AG08395 (cell line): Measurements from ENCODE around the gene MYO7B.

Source experiments
- DNase-seq: peaks from one replicate; pipeline ENCODE4 v3.0.0; 2012; ENCODE audit warnings: mixed read lengths, low spot score

The MYO7B gene

GRCh38 chr2:127535422-127535901, at the start of gene MYO7B:
MYO7B (plus strand) TSS chr2:127535683; CDS start chr2:127559723, 24,040 bp downstream.
- DNase-seq, result no peak

DNA sequence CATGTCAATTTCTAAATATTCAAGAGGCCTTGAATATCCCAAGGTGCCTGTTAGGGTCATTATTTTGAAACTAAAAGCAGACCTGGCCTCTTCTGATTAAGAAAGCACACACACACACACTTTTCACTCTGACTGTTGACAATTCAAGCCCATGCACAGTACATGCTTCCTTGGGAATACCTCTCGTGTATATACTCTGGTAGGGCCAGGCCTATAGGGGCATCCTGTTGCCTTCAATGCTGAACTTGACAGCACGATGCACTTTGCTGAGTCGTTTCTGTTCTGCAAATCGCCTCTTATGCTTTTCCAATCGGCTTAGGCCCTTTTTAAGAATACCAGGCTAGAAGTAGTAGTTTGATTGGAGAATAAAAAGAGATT, 49.8 kb upstream of the MYO7B start:
- DNase-seq, result no peak

DNA sequence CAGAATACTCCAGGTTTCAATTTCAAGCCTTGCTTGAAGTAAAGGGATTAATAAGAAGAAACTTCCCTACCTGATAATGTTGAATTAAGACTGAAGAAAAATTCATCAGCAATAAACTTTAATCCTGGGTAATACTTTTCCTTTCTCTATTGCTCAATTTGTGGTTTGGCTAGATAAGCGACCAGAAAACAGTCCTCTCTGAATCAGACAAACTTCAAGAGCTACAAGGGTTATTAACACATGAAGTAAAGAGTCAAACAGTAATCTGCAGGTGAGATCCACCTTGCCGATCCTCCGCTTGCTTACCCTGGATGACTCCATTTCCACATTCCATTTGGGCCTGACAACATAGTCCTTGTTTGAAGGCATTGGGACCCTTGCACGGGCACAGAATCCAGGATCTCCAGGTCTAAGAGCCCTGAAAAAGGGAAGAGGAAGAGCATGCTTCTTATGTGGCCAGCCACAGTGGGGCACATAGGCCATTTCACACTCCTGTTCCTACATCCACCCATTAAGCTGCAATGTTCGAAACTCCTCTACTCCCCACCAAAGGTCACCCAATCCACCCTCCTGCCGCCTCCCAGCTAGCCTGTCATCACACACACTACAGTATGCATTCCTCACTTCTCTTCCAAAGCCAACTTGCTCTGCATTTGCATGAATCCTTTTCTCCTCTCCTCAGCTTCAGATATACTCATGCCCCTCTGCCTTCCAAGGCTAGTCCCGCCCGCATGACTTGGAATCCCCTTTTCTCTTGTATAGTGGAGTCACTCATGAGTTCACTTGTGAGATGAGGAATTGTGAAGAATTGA, 49.0 kb upstream of the MYO7B start:
- peak; percentile 12 for DNase-seq

DNA sequence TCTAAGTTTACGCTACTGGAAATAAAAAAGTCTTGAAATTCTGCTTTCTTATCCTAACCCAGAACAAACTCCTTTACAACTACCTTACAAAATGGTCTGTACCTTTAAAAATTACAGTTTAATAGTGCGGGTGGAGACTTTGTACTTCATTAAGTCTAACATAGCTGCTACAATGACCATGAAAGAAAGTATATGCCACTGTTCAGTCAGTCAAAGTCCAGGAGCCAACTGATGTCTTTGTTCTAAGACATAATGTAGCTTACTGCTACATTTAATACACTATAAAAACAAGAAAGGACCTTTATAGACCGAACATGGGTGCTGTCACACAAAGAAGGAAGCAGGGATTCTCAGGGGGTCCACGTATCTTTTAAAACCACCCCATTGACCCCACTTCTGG, 45.2 kb upstream of the MYO7B start:
- DNase-seq, result no peak

DNA sequence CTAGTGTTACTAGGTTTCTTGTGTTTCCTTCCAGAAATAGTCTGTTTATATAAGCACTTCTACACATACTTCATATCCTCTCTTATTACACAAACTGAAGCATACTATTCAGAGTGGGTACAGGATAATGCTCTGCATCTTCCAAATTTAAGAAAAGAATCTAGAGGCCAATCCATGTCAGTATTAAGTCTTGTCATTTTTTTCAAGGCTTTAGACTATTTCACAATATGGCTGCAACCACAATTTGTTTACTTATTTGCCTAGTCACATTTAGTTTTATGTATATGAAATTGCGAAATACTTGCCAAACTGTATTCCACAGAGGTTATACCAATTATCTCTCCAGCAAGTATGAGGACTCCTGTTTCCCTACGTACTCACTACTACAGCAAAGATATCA, 37.1 kb upstream of the MYO7B start:
- DNase-seq, result no peak

GRCh38 chr2:127503491-127503890, 32.0 kb upstream of the MYO7B start:
- DNase-seq, result no peak

DNA sequence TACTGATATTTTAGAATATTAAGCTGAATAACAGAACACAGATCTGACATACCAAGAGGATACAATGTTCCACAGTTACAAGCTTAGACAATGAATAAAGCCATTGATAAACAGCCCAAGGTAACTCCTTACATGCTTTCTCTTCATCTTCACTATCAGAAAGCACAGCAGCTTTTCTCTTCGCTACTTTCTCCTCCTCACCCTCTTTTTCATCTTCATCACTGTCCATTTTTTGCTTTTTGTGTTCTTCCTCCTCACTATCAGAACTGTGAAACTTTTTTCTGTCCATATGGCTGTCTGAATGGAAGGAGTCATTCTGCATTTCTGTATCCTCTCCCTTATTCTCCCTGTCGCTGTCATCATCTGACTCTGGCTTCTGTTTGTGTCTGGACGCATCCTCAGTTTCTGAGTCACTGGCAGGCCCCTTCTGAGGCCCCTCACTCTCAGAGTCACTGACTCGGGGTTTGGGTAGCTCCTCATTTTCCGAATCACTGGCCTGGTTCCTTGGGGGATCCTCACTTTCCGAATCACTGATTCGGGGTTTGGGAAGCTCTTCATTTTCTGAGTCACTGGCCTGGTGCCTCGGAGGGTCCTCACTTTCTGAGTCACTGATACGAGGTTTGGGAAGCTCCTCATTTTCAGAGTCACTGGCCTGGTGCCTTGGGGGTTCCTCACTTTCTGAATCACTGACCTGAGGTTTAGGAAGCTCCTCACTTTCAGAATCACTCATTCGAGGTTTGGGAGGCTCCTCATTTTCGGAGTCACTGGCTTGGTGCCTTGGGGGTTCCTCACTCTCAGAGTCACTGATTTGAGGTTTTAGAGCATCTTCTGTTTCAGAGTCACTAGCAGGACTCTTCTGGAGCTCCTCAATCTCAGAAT, 30.7 kb upstream of the MYO7B start:
- DNase-seq, result no peak

GRCh38 chr2:127506510-127506909, 29.0 kb upstream of the MYO7B start:
- DNase-seq, result no peak

DNA sequence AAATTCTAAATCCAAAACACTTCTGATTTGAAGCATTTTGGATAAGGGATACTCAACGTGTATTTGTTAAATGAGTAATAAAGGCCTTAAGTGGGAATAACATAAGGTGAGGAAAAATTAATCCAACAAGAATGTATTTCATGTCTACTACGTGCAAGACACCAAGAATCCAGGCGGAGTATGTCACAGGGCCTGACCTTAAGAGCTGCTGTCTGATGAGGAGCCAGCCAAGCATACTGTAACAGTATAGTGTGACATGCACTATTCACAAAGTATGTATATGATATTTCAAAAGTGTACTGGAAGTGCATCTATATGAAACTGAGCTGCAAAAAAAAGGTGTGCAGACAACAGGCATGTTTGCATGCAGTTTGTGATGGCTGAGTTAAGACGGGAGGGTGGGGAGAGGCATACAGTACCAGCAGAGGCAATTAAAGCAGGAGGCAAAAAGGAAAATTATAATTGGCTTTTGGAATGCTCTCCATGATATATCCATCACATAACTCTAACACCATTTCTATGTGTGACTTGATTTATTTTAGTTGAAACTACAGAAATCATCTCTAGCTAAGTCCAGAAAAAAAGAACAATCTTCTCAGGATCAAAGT, 27.4 kb upstream of the MYO7B start:
- no peak for DNase-seq

DNA sequence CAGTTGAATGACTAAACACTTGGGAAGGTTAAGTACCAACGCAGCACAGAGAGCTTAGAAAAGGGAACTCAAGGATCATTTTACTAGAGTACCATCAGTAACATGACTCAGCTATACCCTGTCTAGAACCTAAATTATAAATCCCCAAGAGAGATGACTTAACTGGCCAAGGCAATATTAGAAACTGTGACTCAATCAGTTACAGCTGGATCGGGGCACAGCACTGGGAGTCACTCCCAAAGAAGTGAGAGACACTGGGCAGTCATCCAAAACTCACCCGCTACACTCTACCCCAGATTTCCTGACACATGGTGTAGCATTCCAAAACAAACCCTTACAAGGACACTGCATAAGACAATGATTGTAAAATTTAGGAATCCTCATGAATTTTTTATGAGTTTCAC, 26.9 kb upstream of the MYO7B start:
- peak; percentile 98 for DNase-seq

GRCh38 chr2:127510073-127510472, 25.4 kb upstream of the MYO7B start:
- no peak for DNase-seq

DNA sequence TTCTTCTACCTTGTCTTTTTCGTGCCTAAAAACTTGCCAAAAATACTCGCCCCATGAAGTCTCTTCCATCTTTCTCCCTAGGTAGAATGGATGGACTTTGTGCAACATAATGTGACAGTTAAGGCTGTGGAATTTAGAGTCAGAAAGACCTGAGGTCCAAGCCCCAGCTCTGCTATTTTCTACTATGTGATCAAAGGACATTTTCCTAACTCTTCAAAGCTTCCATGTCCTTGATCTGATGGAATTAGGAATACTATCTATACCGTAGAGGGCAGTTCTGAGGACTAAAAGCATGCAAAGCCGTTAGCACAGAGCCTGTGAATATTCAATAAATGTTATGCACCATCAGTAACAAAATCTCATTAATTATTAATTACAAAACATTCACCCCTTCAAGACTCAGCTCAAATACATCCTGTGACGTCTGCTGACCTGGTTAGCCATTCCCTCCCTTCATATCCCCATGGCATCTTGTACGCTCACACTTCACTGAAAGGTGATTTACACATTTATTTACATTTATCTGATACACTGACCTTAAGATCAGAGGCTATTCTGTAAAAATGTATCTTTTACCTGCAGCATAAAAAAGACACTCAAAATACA, 24.3 kb upstream of the MYO7B start:
- DNase-seq, result no peak

DNA sequence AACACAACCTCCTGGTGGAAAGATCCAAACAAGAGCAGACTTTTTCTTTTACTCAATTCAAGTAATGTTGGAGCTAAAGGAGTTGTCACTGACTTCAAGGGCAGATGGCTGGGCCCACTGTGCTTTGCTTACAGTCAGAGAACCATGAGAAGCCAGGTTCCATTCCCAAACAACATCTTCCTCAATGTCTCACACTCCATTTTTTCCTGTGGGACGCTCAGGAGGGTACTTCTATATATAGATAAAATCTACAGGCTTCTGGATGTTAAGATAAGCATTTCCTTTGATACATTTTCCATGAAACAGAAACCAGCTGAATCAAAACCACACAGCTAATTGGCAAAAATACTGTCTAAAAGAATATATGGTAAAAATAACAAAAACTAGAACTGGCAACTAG, 23.6 kb upstream of the MYO7B start:
- no peak for DNase-seq

- no peak for DNase-seq
Measured at GRCh38 chr2:127512362-127512761, 23.1 kb upstream of the MYO7B start.

- no peak for DNase-seq
Measured at GRCh38 chr2:127514076-127514475, 21.4 kb upstream of the MYO7B start.

DNA sequence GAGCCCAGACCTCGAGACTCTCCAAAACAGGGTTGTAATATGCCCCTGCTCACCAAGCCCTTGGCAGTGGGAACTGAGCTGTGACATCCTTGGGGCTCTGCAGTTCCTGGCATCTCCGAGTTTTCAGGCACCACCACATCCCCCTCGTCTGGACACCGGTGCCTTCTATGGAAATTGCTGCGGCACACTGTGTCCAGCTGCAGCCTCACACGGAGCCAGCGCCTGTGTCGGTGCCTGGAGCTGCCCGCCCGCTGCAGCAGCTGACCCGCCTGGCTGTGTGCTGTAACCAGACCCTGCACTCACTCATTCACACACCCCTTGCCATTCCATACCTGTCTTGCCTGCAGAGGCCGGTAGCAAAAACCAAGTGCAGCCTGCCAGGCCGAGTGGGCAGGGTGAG, 21.0 kb upstream of the MYO7B start:
- DNase-seq, result no peak

DNA sequence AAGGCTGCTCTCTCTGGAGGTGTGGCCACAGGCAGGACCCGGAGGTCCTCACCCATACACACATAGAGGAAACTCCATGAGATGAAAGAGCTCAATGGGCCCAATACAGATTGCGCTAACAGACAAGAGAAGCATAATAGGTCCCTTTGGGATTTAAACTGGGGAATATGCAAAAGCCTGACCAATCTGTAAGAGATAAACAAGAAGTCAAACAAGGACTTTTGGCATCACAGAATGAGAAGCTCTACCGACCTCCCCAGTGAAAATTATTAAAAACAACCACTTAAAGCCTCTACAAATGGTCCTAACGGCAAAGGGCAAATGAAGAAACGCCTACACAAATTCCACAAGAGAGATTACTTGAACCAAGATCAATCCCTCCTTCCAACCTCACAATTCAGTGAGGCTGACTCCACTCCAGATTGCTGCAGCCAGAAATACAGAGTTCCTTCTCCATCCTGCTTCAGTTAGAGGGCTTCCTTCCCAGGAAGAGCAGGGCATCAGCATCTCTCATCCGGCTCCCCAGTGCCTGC, 20.0 kb upstream of the MYO7B start:
- DNase-seq, result no peak

GRCh38 chr2:127516041-127516762, 19.3 kb upstream of the MYO7B start:
- DNase-seq, result peak; percentile 63

- DNase-seq, result no peak
Measured at GRCh38 chr2:127517465-127517864, 18.0 kb upstream of the MYO7B start.

DNA sequence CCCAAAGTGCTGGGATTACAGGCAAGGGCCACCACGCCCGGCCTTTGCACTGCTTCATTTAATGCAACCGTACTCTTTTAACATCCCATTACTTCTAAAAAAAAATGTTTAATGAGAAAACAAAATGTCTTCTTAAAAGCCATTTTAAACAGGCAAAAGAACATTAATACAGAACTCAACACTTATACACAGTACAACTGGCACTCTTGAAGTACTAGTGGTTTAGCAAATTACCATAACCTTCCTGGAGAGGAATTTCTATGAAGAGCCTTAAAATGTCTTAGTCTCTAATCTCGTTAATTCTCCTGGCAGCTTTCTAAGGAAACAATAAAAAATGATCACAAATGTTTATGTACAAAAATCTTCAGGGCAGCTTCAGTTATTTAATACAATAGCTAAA, 15.1 kb upstream of the MYO7B start:
- no peak for DNase-seq

DNA sequence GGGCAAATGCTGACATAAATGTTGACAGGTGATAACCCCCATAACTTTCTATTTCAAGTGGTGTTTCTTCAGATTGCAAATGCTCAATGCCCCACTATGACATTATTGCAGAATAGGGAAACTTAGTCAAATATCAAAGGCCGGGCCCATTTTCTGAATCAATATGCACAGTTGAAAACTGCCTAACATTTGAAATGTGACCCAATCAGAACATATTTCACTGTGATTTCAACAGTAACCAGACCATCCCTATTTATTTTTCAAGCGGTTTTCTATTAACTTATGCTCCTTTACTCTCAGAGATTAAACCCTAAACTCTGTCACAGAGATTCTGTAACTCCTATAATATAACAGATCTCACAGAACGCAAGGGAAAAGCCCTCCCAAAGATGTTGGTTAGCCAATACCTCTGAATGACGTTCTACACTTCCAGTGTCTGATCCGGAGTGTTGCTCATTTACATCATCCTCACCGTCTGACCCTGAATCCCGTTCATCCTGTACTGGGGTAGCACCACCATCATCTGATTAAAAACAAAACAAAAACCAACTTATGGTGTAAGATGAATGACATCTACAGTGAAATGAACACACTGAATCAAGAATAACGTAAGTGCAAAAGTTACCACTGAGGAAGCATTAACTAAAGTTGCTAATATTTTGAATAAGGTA, 12.1 kb upstream of the MYO7B start:
- no peak for DNase-seq
